Measurements from ENCODE around the gene MAEA.
"Not testable (repeated sequence)": the region's sequence is repeated elsewhere in the genome, so short reads cannot be mapped to it uniquely, and the experiment has no call there.

- TF ChIP-seq, protein P1, sequence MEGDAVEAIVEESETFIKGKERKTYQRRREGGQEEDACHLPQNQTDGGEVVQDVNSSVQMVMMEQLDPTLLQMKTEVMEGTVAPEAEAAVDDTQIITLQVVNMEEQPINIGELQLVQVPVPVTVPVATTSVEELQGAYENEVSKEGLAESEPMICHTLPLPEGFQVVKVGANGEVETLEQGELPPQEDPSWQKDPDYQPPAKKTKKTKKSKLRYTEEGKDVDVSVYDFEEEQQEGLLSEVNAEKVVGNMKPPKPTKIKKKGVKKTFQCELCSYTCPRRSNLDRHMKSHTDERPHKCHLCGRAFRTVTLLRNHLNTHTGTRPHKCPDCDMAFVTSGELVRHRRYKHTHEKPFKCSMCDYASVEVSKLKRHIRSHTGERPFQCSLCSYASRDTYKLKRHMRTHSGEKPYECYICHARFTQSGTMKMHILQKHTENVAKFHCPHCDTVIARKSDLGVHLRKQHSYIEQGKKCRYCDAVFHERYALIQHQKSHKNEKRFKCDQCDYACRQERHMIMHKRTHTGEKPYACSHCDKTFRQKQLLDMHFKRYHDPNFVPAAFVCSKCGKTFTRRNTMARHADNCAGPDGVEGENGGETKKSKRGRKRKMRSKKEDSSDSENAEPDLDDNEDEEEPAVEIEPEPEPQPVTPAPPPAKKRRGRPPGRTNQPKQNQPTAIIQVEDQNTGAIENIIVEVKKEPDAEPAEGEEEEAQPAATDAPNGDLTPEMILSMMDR (IDR thresholded peaks at IDR 0.05): not testable (repeated sequence)
- not testable (repeated sequence) for TF ChIP-seq EP300, POLR2A (IDR thresholded peaks at IDR 0.05)
These were observed 44.3 kb downstream of the MAEA start for GRCh38 chr4:1333851-1334578.

Measured in tibial nerve (tissue), 4 donors.